HG03558 (cell line): ENCODE measurements around the gene RBBP5.

ENCODE experiments used
- ATAC-seq: cut with Tn5 transposase; IDR thresholded peaks from one replicate; pipeline ENCODE4 v1.9.1; 2021; ENCODE audit warnings: moderate number of reproducible peaks; ENCODE audit not compliant: unreplicated experiment; ENCODE audit errors: extremely low read depth

The RBBP5 gene

DNA sequence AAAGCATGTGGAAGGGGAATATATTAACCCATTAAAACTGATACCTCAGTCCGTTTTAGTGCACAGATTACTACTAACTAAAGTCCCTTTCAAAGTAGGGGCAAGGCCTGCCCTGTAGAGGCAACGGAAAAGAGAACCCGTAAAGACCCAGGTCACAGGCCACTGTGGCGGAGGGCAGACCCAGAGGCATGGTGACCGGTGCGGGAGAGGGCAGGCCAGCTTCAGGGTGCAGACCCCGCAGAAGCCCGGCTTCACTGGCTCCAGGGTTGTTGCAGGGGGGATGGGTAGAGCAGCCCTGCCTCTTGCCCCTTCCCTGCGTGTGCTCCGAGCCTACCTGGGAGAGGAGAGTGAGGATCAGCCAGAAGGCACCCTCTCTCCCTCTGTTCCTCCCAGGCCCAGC, 61.0 kb downstream of the RBBP5 start:
- ATAC-seq, result no peak

DNA sequence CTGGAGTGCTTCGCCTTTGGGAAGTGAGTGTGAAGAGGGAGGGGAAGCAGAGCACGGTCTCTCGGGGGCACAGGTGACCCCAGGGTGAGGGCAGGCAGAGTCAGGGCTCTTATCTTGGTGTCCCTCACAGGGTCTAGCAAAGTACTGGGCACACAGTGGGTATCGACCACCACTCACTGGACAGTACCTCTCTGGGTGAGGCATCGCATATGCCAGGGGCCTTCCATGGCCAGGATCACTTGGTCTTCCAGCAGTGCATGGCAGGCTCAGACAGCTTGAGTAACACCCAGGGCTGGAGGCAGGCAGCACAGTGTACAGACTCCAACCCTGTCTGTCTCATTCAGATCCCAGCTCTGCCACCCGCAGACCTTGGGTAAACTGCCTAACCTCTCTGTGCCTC, 62.1 kb downstream of the RBBP5 start:
- no peak for ATAC-seq

DNA sequence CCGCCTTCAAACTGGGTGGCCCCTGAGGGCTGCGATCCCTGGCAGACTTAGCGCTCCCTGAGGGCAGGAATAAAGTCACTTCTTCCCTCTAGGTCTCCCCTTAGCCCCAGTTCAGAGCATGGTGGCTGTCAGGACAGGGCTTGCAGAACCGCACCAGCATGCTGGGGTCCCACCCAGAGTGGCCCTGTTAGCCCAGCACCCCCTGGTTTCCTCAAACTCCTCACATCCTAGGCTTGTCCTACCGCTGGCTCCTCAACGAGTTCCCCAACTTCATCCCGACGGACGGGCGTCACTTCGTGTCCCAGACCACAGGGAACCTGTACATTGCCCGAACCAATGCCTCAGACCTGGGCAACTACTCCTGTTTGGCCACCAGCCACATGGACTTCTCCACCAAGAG, 62.9 kb downstream of the RBBP5 start:
- ATAC-seq, result no peak

- ATAC-seq, result no peak
These were observed 63.8 kb downstream of the RBBP5 start for GRCh38 chr1:205057808-205058575.

DNA sequence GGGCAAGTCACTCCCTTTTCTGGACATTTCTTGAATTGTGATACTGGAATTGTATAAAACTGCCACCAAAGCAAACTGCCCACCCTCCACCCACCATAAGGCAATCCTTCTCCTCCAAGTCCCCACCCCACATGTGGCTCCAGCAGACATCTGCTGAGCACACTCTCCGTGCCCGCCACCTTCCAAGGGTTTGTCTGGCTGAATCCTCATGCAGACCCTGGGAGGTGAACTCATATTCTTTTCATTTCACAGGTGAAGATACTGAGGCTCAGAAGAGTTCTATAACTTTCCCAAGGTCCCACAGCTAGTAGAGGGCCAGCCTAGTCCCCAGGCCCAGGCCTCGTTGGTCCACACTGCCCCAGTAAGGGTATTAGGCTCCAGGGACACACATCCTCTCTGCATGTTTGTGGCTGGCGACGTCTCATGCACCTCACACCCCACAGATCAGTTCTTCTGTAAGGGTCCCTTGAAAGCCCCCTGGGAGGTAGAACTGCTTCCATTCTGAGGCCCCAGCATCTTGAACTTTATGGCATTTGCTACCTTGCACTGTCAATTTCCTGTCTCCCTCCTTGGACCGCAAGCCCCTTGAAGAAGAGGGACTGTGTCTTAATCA, 64.7 kb downstream of the RBBP5 start:
- ATAC-seq, result no peak

- ATAC-seq, result no peak
These were observed 65.6 kb downstream of the RBBP5 start for GRCh38 chr1:205056188-205056611.

DNA sequence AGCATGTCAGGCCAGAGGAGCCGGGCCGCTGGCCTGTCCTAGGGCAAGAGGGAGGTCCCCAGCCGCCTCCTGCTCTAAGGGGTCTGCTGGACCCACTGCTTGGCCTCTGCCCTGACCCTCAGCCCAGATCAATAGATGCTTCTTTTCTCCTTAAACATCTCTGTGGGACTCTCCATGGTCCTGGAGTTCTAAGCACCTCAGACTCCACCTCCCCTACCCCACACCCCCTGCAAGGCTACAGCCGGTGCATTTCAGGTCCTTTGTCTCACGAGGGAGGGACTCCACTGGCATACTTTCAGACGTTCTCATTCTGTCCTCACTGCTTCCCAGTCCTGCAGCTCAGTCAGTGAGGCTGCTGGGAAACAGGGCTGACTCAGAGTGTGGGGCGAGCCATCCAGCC, 67.8 kb downstream of the RBBP5 start:
- no peak for ATAC-seq

- ATAC-seq, result no peak
These were observed 68.5 kb downstream of the RBBP5 start for GRCh38 chr1:205053296-205053695.

DNA sequence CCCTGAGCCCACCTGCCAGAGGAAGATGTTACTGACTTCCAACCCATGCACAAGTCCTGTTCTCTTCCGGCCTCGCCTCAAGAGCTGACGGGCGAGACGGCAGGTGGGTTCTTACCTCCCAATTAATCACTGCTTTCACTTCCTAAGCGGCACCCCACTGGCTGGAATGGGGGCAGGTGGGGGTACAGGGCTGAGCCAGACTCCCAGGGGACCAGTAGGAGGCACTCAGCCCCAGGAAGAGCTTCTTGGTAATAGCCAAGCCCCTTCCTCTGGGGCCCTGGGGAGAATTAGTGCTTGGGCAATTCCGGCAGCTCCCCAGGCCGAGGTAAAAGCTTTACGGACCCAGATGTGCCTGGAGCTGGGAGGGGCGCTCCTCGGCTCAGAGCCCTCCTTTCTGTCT, 69.1 kb downstream of the RBBP5 start:
- no peak for ATAC-seq

GRCh38 chr1:205049479-205049878, 72.3 kb downstream of the RBBP5 start:
- no peak for ATAC-seq

GRCh38 chr1:205048382-205048781, 73.4 kb downstream of the RBBP5 start:
- no peak for ATAC-seq

DNA sequence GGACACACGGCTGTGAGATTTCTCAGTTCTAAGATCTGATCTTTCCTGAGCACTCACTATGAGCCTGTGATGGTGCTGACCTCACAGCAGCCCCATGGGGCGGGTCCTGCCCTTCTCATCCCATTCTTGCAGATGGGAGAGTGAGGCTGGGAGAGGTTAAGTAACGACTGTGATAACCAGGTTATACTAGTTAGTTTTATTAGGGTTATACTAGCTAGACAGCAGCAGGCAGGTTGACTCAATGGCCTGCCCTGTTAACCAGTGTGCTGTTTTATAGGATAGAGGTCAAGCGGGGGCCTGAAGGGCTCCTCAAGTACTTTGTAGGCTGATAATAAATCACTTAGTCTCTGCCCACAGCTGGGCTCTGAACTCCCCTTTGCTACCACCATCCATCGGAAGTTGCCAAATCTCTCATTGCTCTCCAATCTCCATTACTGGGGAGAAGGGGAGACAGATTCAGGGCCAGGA, 74.0 kb downstream of the RBBP5 start:
- ATAC-seq, result no peak

- ATAC-seq, result no peak
These were observed 74.9 kb downstream of the RBBP5 start for GRCh38 chr1:205046870-205047269.

DNA sequence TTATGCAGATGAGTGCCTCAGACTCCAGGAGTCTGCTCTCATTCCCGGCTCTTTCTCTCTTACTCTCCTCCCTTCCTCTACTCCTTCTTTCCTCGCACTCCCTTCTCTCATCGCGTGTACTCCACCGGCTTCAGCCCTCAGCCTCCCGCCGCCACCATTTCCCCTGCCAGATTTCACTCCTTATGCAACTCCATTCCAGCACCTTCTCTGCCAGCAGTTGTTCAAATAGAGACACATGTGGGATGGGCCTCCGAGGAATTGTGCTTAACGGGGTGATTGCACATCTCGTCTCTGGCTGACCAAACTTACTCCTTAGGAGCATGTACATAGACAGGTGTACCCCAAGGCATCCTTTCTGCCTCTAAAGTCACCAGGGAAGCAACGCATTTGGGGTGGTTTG, 76.6 kb downstream of the RBBP5 start:
- ATAC-seq, result no peak

DNA sequence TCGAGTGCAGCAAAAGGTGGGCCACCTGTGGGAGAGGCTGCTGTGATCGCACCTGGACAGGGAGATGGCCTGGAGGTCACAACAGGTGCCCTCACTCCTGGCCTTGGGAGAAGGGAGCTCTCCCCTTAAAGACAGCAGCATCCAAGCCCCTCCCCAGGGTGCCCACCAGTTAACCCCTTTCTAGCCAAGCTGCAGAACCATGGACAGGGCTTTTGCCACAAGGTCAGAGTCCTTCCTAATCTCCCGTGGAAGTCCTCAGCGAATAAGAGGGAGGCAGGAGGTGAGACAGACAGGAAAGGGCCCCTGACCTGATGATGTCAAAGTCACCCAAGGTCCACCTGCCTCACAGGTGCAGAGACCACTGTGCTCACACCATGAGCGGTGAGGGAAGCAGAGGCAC, 77.0 kb downstream of the RBBP5 start:
- ATAC-seq, result no peak

GRCh38 chr1:205043866-205044265, 77.9 kb downstream of the RBBP5 start:
- no peak for ATAC-seq

- no peak for ATAC-seq
These were observed 78.6 kb downstream of the RBBP5 start, which contains the start of gene CNTN2 for GRCh38 chr1:205042911-205043806. TSS of gene CNTN2 (plus strand) at chr1:205043212. CDS start at chr1:205053186, 9,974 bp downstream.

GRCh38 chr1:205041998-205042910, 79.5 kb downstream of the RBBP5 start:
- ATAC-seq, result no peak

DNA sequence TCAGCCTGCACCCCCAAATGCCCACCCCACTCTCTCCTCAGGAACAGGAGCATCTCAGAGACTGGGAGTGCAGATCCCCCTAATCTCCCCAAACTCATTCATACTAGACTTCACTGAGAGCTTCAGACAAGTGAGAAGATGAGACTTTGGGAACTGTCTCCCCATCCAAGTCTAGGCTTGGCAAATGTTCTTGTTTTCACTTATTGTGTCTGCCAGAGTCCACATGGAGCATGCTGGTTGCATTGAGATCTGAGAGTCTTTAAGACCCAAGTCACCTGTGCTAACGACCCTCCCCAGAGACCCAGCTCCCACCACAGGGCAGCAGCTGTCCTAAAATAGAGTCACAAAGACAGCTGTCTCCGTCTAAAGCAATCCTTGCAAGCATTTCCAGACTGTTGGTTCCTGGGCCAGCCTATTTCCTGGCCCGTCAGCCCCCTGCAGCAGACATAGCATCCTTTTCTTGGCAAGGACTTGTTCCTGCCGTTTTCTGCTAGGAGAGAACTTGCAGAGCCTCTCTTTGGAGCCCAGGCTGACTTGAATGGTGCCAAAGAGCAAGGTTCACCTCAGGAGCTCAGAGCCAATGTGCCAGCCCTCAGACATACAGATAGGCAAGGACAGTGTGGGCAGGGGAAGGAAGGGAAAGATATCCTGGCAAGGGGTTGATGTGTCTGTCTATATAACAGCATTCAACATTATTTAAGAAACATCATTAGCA, 80.6 kb downstream of the RBBP5 start:
- ATAC-seq, result no peak
